IMR-90 (cell line): Measurements from ENCODE around the gene ZNF473.
"Not testable (repeated sequence)": the region's sequence is repeated elsewhere in the genome, so short reads cannot be mapped to it uniquely, and the experiment has no call there.

Source experiments
- POLR2A ChIP-seq: IDR thresholded peaks from 2 replicates; pipeline ENCODE4 v1.6.1; 2012; ENCODE audit warnings: mild to moderate bottlenecking, low read depth, low read length
- TF ChIP-seq, protein P1 (sequence below): conservative IDR thresholded peaks from 2 replicates; pipeline ENCODE4 v1.5.1; 2012; ENCODE audit warnings: mild to moderate bottlenecking, low read depth, low read length, improper control_type of control experiment

DNA sequence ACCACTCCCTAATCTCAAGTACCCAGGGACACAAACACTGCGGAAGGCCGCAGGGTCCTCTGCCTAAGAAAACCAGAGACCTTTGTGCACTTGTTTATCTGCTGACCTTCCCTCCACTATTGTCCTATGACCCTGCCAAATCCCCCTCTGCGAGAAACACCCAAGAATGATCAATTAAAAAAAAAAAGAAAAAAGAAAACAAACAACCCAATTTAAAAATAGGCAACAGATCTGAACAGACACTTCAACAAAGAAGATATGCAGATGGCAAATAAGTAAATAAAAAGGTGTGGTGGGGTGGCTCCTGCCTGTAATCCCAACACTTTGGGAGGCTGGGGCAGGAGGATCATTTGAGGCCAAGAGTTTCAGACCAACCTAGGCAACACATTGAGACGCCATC, 61.3 kb downstream of the ZNF473 start:
- TF ChIP-seq, protein P1, sequence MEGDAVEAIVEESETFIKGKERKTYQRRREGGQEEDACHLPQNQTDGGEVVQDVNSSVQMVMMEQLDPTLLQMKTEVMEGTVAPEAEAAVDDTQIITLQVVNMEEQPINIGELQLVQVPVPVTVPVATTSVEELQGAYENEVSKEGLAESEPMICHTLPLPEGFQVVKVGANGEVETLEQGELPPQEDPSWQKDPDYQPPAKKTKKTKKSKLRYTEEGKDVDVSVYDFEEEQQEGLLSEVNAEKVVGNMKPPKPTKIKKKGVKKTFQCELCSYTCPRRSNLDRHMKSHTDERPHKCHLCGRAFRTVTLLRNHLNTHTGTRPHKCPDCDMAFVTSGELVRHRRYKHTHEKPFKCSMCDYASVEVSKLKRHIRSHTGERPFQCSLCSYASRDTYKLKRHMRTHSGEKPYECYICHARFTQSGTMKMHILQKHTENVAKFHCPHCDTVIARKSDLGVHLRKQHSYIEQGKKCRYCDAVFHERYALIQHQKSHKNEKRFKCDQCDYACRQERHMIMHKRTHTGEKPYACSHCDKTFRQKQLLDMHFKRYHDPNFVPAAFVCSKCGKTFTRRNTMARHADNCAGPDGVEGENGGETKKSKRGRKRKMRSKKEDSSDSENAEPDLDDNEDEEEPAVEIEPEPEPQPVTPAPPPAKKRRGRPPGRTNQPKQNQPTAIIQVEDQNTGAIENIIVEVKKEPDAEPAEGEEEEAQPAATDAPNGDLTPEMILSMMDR: not testable (repeated sequence)
- not testable (repeated sequence) for TF ChIP-seq POLR2A
